Erythroblast (primary cell): ENCODE measurements around the gene FAIM2.

Experiments used
- DNase-seq, 2 experiments: peaks; one replicate each; lab custom pipeline; 2025; lab: John Stamatoyannopoulos, UW
- GATA1 ChIP-seq: IDR thresholded peaks from 2 replicates; pipeline ENCODE4 v1.6.1; 2011; ENCODE audit warnings: low read depth, mild to moderate bottlenecking, control low read depth, low read length, moderate library complexity
- POLR2A ChIP-seq: IDR thresholded peaks from 2 replicates; pipeline ENCODE4 v1.6.1; 2011; ENCODE audit warnings: mild to moderate bottlenecking, low read length

Gene FAIM2

GRCh38 chr12:49823951-49824350 is 79.7 kb downstream of the FAIM2 start:
- DNase-seq, result no peak
- TF ChIP-seq GATA1 (no peak), POLR2A (no peak)

- no peak for DNase-seq
- TF ChIP-seq POLR2A, result no peak
- no peak for TF ChIP-seq GATA1
Measured at GRCh38 chr12:49823350-49823749, 80.3 kb downstream of the FAIM2 start.

GRCh38 chr12:49821373-49822287 is 82.1 kb downstream of the FAIM2 start:
- no peak for DNase-seq
- no peak for TF ChIP-seq GATA1
- TF ChIP-seq POLR2A, result no peak

GRCh38 chr12:49819786-49820185 is 83.9 kb downstream of the FAIM2 start:
- DNase-seq, result no peak
- TF ChIP-seq GATA1 (no peak), POLR2A (no peak)

- no peak for TF ChIP-seq GATA1
- no peak for TF ChIP-seq POLR2A
- DNase-seq, result no peak
Measured at GRCh38 chr12:49818241-49818895, 85.3 kb downstream of the FAIM2 start.
